GM18526 (cell line): Measurements from ENCODE around the gene ZNF462.

ENCODE experiments used
- POLR2A ChIP-seq: IDR thresholded peaks from 3 replicates; pipeline ENCODE4 v1.6.1; 2011; ENCODE audit not compliant: insufficient read length; ENCODE audit errors: extremely low read depth

The ZNF462 gene

GRCh38 chr9:106960258-106960657 lies 97.3 kb downstream of the ZNF462 start:
- no peak for TF ChIP-seq POLR2A

GRCh38 chr9:106961623-106962022 lies 98.7 kb downstream of the ZNF462 start:
- TF ChIP-seq POLR2A = no peak

- TF ChIP-seq POLR2A = no peak
Measured at GRCh38 chr9:106962122-106962521, 99.2 kb downstream of the ZNF462 start.

- TF ChIP-seq POLR2A = no peak
Measured at GRCh38 chr9:106962615-106963363, 99.8 kb downstream of the ZNF462 start.

- TF ChIP-seq POLR2A = no peak
Measured at GRCh38 chr9:106963684-106964083, 100.7 kb downstream of the ZNF462 start.

GRCh38 chr9:106964329-106964728 lies 101.4 kb downstream of the ZNF462 start:
- TF ChIP-seq POLR2A = no peak

- no peak for TF ChIP-seq POLR2A
Measured at GRCh38 chr9:106964822-106965525, 102.0 kb downstream of the ZNF462 start.

GRCh38 chr9:106966481-106966880 lies 103.5 kb downstream of the ZNF462 start:
- TF ChIP-seq POLR2A = no peak

GRCh38 chr9:106969696-106970095 lies 106.7 kb downstream of the ZNF462 start:
- no peak for TF ChIP-seq POLR2A

- no peak for TF ChIP-seq POLR2A
Measured at GRCh38 chr9:106970219-106970975, 107.4 kb downstream of the ZNF462 start.

GRCh38 chr9:106970976-106971457 lies 108.1 kb downstream of the ZNF462 start:
- TF ChIP-seq POLR2A = no peak

- TF ChIP-seq POLR2A = no peak
Measured at GRCh38 chr9:106972082-106972481, 109.1 kb downstream of the ZNF462 start.

GRCh38 chr9:106974341-106974740 lies 111.4 kb downstream of the ZNF462 start:
- TF ChIP-seq POLR2A = no peak

GRCh38 chr9:106976772-106977171 lies 113.8 kb downstream of the ZNF462 start:
- no peak for TF ChIP-seq POLR2A

GRCh38 chr9:106980551-106981101 lies 117.7 kb downstream of the ZNF462 start:
- no peak for TF ChIP-seq POLR2A
